K562 (cell line): Measurements from ENCODE around the gene PTK6. TPM values are rescaled to one million over a fixed set of nuclear protein-coding genes. Genes with fewer than 3 reads are reported as not detected.

Source experiments
- ATAC-seq: fragments of 200-7000 bp; cut with Tn5 transposase; 3 replicates; pipeline ENCODE4 v1.9.1; 2020; ENCODE audit warnings: moderate library complexity
- BruUV-seq: library from RNA; stranded (reverse); fragments of 400-500 nt; replicated peaks from 2 replicates; lab custom pipeline; 2021; lab: Mats Ljungman, UMichigan
- CTCF ChIA-PET: fragments of 300-600 bp; formaldehyde crosslinking; extraction: SDS; loops from one replicate; lab custom pipeline; 2021; ENCODE audit warnings: low intra/inter-chr PET ratio; lab: Yijun Ruan, JAX
- POLR2A ChIA-PET: fragments of 300-600, 350-650 bp; sonication (Branson Sonifier 250); formaldehyde crosslinking; extraction: SDS; loops from one replicate; lab custom pipeline; 2021; ENCODE audit warnings: antibody characterized with exemption, inconsistent platforms; lab: Yijun Ruan, JAX
- DNase-seq, 4 experiments: peaks; one replicate each; pipeline versions ENCODE4 v3.0.0 to v3.0.0-alpha.2; 2011 to 2018; ENCODE audit warnings: low spot score in 3 of 4, mixed read lengths in 3 of 4; ENCODE audit errors: extremely low read depth in 1 of 4
- FAIRE-seq: peaks from 2 replicates; lab custom pipeline; 2011; peaks lifted over from hg19 to GRCh38; lab: Jason Lieb, UNC
- H2AFZ ChIP-seq: 2 replicates; pipeline ENCODE4 v1.6.0; 2011; ENCODE audit warnings: low read depth, low read length, control low read depth, inconsistent platforms
- H3K27ac ChIP-seq: fragments of 200-600 bp; 3 replicates; pipeline ENCODE4 v1.8.0; 2011; ENCODE audit warnings: low read depth, mild to moderate bottlenecking, control low read depth, inconsistent platforms, low read length, moderate library complexity, mixed read lengths; ENCODE audit errors: extremely low read depth
- H3K27me3 ChIP-seq, 2 experiments: fragments of 300-600 bp in 1 of 2; 2 replicates in 1 of 2; 3 replicates in 1 of 2; pipeline versions ENCODE4 v1.6.0 to v1.8.0; 2011; ENCODE audit warnings: inconsistent platforms in 2 of 2, low read length in 2 of 2, mild to moderate bottlenecking in 1 of 2, mixed read lengths in 1 of 2, moderate library complexity in 1 of 2; ENCODE audit not compliant: control insufficient read depth in 2 of 2, insufficient read depth in 2 of 2
- H3K36me3 ChIP-seq: fragments of 300-600 bp; 3 replicates; pipeline ENCODE4 v1.8.0; 2011; ENCODE audit warnings: mild to moderate bottlenecking, low read length, inconsistent platforms; ENCODE audit not compliant: control insufficient read depth, insufficient read depth
- H3K4me1 ChIP-seq, 2 experiments: fragments of 200-600 bp in 1 of 2; replicated peaks in 1 of 2; 2 replicates in 1 of 2; 3 replicates in 1 of 2; pipeline versions ENCODE4 v1.5.1 to v1.8.0; 2011; ENCODE audit warnings: inconsistent platforms in 2 of 2, low read length in 2 of 2, mild to moderate bottlenecking in 1 of 2, mixed read lengths in 1 of 2, moderate library complexity in 1 of 2; ENCODE audit not compliant: control insufficient read depth in 2 of 2, insufficient read depth in 2 of 2
- H3K4me2 ChIP-seq: 2 replicates; pipeline ENCODE4 v1.6.1; 2011; ENCODE audit warnings: low read length, control low read depth, inconsistent platforms, mixed read lengths; ENCODE audit not compliant: insufficient read depth
- H3K4me3 ChIP-seq: fragments of 200-600 bp; sonication (generic), shearing (Covaris generic); 2 replicates; pipeline ENCODE4 v1.5.1; 2016; ENCODE audit warnings: control low read depth, inconsistent platforms
- H3K79me2 ChIP-seq: fragments of 200-600 bp; 3 replicates; pipeline ENCODE4 v1.8.0; 2011; ENCODE audit warnings: low read length, inconsistent platforms; ENCODE audit not compliant: control insufficient read depth, insufficient read depth
- H3K9ac ChIP-seq, 2 experiments: 2 replicates each; pipeline versions ENCODE4 v1.6.0 to v1.6.1; 2011; ENCODE audit warnings: low read depth in 2 of 2, low read length in 2 of 2, control low read depth in 1 of 2, inconsistent platforms in 1 of 2, mild to moderate bottlenecking in 1 of 2, mixed read lengths in 1 of 2; ENCODE audit not compliant: insufficient read depth in 1 of 2
- H3K9me1 ChIP-seq: one replicate; pipeline ENCODE4 v1.6.0; 2011; ENCODE audit warnings: inconsistent platforms, mild to moderate bottlenecking, low read length, moderate library complexity; ENCODE audit not compliant: control insufficient read depth, insufficient read depth
- H3K9me3 ChIP-seq: replicated peaks from 2 replicates; pipeline ENCODE4 v1.5.1; 2011; ENCODE audit warnings: low read depth, low read length, inconsistent platforms; ENCODE audit not compliant: control insufficient read depth, insufficient read depth
- H4K20me1 ChIP-seq: replicated peaks from 2 replicates; pipeline ENCODE4 v1.6.1; 2011; ENCODE audit warnings: low read length, inconsistent platforms, mixed read lengths; ENCODE audit not compliant: control insufficient read depth, insufficient read depth
- ARHGAP35 ChIP-seq: fragments of 450-650 bp; IDR thresholded peaks from 2 replicates; pipeline ENCODE4 v1.6.1; 2018; ENCODE audit not compliant: partially characterized antibody
- BCL6 ChIP-seq: fragments of 250-450 bp; sonication (Bioruptor Pico); IDR thresholded peaks from 2 replicates; pipeline ENCODE4 v1.4.0; 2020
- EP400 ChIP-seq: fragments of 450-650 bp; IDR thresholded peaks from 2 replicates; pipeline ENCODE4 v1.6.1; 2017; ENCODE audit warnings: antibody characterized with exemption, mild to moderate bottlenecking, moderate library complexity
- ETV5 ChIP-seq: sonication (generic); formaldehyde crosslinking; IDR thresholded peaks from 2 replicates; pipeline ENCODE4 v1.4.0; 2020; ENCODE audit warnings: low read depth, mild to moderate bottlenecking, missing genetic modification reagents
- FOXJ3 ChIP-seq: sonication (generic); formaldehyde crosslinking; IDR thresholded peaks from 2 replicates; pipeline ENCODE4 v1.4.0; 2020; ENCODE audit warnings: mild to moderate bottlenecking, missing genetic modification reagents
- PCBP2 ChIP-seq: fragments of 200-400 bp; formaldehyde crosslinking; IDR thresholded peaks from 2 replicates; pipeline ENCODE4 v1.6.1; 2018; ENCODE audit warnings: low read length, low read depth, mild to moderate bottlenecking, moderate library complexity; ENCODE audit not compliant: poor library complexity, severe bottlenecking
- PYGO2 ChIP-seq: fragments of 450-650 bp; IDR thresholded peaks from 2 replicates; pipeline ENCODE4 v1.6.1; 2016; ENCODE audit warnings: mild to moderate bottlenecking, missing genetic modification characterization, moderate library complexity, missing compliant biosample characterization
- RAD21 ChIP-seq, 2 experiments: fragments of 250-450 bp in 1 of 2; fragments of 450-650 bp in 1 of 2; sonication (Bioruptor Pico) in 1 of 2; formaldehyde crosslinking in 1 of 2; IDR thresholded peaks in 1 of 2; conservative IDR thresholded peaks in 1 of 2; 2 replicates each; pipeline versions ENCODE4 v1.4.0 to v1.8.0; 2020 to 2022; ENCODE audit warnings: mild to moderate bottlenecking in 2 of 2, moderate library complexity in 1 of 2
- TAF9B ChIP-seq: fragments of 450-650 bp; IDR thresholded peaks from 2 replicates; pipeline ENCODE4 v1.6.1; 2018; ENCODE audit warnings: mild to moderate bottlenecking; ENCODE audit not compliant: partially characterized antibody
- TRIM24 ChIP-seq, 2 experiments: fragments of 450-650 bp; IDR thresholded peaks; 2 replicates each; pipeline ENCODE4 v1.6.1; 2016
- ZC3H11A ChIP-seq: IDR thresholded peaks from 2 replicates; pipeline ENCODE4 v1.6.1; 2012; ENCODE audit warnings: low read depth, low read length, improper control_type of control experiment
- ZC3H8 ChIP-seq: fragments of 450-650 bp; IDR thresholded peaks from 2 replicates; pipeline ENCODE4 v1.6.1; 2017
- ZNF778 ChIP-seq: fragments of 450-650 bp; formaldehyde crosslinking; IDR thresholded peaks from 2 replicates; pipeline ENCODE4 v1.4.0; 2020; ENCODE audit warnings: mild to moderate bottlenecking, moderate library complexity
- WGBS: fragments of 100-300 bp; shearing (Covaris generic); methylation state at CpG from one replicate; pipeline ENCODE4 v1.1.6; 2016; ENCODE audit warnings: low coverage, mixed read lengths; ENCODE audit not compliant: insufficient coverage; ENCODE audit errors: missing lambda C conversion rate; 5-methylcytosine and 5-hydroxymethylcytosine counted together
- in situ Hi-C: fragments of 300-500 bp; cut with MboI; formaldehyde crosslinking; loops from 4 replicates; pipeline ENCODE4 v1.15.0; 2018; ENCODE audit warnings: inconsistent platforms, mixed read lengths
- intact Hi-C: fragments of 100-400 bp; cut with micrococcal nuclease; formaldehyde crosslinking; loops from 2 replicates; pipeline ENCODE4 v1.14.2; 2022
- polyA plus RNA-seq, 8 experiments: library from polyadenylated mRNA; depleted of rRNA in 4 of 8; stranded (reverse) in 5 of 8; unstranded in 3 of 8; fragments of >200 nt; fragmentation: Nextera tagmentation in 2 of 8; fragmentation: Illumina TruSeq in 1 of 8; extraction: Ambion mirVana in 2 of 8; extraction: Trizol in 1 of 8; gene quantifications; 2 replicates each; pipeline versions ENCODE4 v1.2.1 to v1.2.3, GENCODE V29; 2011 to 2014; ENCODE audit warnings: inconsistent platforms in 1 of 8, missing spikeins in 1 of 8
- total RNA-seq, 7 experiments: library from RNA; depleted of rRNA in 6 of 7; stranded (reverse); fragments of >200 nt in 6 of 7; fragmentation: Illumina TruSeq in 2 of 7; extraction: Trizol in 2 of 7; gene quantifications; 2 replicates each; pipeline versions ENCODE4 v1.2.1 to v1.2.3, GENCODE V29; 2011 to 2021; ENCODE audit warnings: low replicate concordance in 1 of 7
- TF ChIP-seq, protein P1 (sequence below): fragments of 450-650 bp; formaldehyde crosslinking; IDR thresholded peaks from 2 replicates; pipeline ENCODE4 v1.4.0; 2020; ENCODE audit warnings: mild to moderate bottlenecking
- TF ChIP-seq, protein P2 (sequence below): fragments of 250-450 bp; sonication (Bioruptor Pico); IDR thresholded peaks from 2 replicates; pipeline ENCODE4 v1.8.0; 2021; ENCODE audit warnings: moderate library complexity, mild to moderate bottlenecking, inconsistent platforms

PTK6 gene
- total and polyA plus RNA-seq, 9 of the 15 experiments (the other 6 are each of a cell fraction or from before 2014, with no cell fraction given) = 0.07 TPM; not detected in 8

DNA sequence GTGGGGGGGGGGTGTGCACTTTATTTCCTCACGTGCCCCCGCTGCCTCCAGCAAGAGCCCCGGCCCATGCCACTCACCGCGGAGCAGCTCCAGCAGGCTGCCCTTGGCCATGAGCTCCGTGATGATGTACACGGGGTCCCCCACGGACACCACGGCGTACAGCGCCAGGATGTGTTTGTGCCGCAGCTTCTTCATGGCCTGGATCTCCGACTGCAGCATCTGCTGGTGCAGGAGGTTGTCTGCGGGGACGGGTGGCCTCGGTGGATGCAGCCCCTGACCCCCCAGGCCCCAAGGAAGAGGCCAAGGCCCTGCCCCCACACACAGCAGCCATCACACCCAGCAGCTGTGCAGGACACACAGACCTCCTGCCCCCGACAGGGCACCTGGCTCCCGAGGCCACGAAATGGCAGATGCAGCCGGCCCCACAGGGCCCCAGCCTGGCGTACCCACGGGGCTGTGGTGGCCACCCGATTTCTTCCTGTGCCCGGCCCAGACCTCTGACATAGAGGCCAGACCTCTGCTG lies 4.7 kb downstream of the PTK6 start:
- Histone ChIP-seq H3K79me2 (no peaks in the 10 kb centered on the region), H3K9ac (no peak overlapping the region), H3K9me1 (no peaks in the 10 kb centered on the region), H3K9me3 (no peaks in the 10 kb centered on the region), H2AFZ (no peak overlapping the region), H3K27ac (no peak overlapping the region)
- 39% methylated on average over 18 of the region's 24 CpGs for WGBS
- intact Hi-C loops = loop anchor here (10.0 kb wide), 2 partner anchors 122 to 172 kb away; partner anchors contain the start of genes ARFRP1, RTEL1, STMN3 and ZGPAT
- no peak for ATAC-seq
- in situ Hi-C loops = no loop called here
- CTCF ChIA-PET = no interaction called here
- POLR2A ChIA-PET = interaction anchor here (0.8 to 0.9 kb wide), 2 partner anchors 10 kb away, joined by 3 to 4 read pairs; no protein-coding TSS in a partner anchor
- FAIRE-seq = no peak
- no peak for TF ChIP-seq PYGO2 (tag)
- TF ChIP-seq ARHGAP35 = no peak
- no peak for TF ChIP-seq ZC3H11A
- TF ChIP-seq FOXJ3 (CRISPR knock-in tag) = no peak
- no peak for TF ChIP-seq ETV5 (CRISPR knock-in tag)
- TF ChIP-seq TRIM24 (IDR thresholded peaks at IDR 0.05) = no peak
- no peak for TF ChIP-seq EP400
- no peak for TF ChIP-seq TAF9B
- TF ChIP-seq, protein P1, sequence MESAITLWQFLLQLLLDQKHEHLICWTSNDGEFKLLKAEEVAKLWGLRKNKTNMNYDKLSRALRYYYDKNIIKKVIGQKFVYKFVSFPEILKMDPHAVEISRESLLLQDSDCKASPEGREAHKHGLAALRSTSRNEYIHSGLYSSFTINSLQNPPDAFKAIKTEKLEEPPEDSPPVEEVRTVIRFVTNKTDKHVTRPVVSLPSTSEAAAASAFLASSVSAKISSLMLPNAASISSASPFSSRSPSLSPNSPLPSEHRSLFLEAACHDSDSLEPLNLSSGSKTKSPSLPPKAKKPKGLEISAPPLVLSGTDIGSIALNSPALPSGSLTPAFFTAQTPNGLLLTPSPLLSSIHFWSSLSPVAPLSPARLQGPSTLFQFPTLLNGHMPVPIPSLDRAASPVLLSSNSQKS = no peak
- no peak for TF ChIP-seq BCL6
- TF ChIP-seq, protein P2, sequence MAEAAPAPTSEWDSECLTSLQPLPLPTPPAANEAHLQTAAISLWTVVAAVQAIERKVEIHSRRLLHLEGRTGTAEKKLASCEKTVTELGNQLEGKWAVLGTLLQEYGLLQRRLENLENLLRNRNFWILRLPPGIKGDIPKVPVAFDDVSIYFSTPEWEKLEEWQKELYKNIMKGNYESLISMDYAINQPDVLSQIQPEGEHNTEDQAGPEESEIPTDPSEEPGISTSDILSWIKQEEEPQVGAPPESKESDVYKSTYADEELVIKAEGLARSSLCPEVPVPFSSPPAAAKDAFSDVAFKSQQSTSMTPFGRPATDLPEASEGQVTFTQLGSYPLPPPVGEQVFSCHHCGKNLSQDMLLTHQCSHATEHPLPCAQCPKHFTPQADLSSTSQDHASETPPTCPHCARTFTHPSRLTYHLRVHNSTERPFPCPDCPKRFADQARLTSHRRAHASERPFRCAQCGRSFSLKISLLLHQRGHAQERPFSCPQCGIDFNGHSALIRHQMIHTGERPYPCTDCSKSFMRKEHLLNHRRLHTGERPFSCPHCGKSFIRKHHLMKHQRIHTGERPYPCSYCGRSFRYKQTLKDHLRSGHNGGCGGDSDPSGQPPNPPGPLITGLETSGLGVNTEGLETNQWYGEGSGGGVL (CRISPR knock-in tag) = no peak
- TF ChIP-seq PCBP2 = no peak
- TF ChIP-seq RAD21 (CRISPR knock-in tag; conservative IDR thresholded peaks at IDR 0.05 in 1 of 2, IDR thresholded peaks at IDR 0.05 in 1 of 2) = no peak
- no peak for TF ChIP-seq ZC3H8
- TF ChIP-seq ZNF778 = no peak
- TF ChIP-seq, all 486 proteins: peak for 0
- peaks cover 0 to 44% of the 10 kb centered on the region in 2 experiments; a peak in 3 of 5 replicates for H3K27me3 ChIP-seq
- H3K36me3 ChIP-seq = no peaks in the 10 kb centered on the region
- no peak overlapping the region for H3K4me2 ChIP-seq
- peaks cover 9% of the 10 kb centered on the region; the same call in 1 of the 2 replicates for H4K20me1 ChIP-seq
- BruUV-seq = no TSS peak
- peaks cover 3 to 70% of the 10 kb centered on the region in 2 experiments; a peak in 3 of 5 replicates for H3K4me1 ChIP-seq
- no peak for DNase-seq
- H3K4me3 ChIP-seq = no peak overlapping the region
